RWPE1 (cell line): Measurements from ENCODE around the gene MAP6.

Experiments used
- CTCF ChIA-PET: fragments of 350-600 bp; sonication (Branson Sonifier 250); formaldehyde crosslinking; extraction: SDS; loops from one replicate; lab custom pipeline; 2021; lab: Yijun Ruan, JAX
- POLR2A ChIA-PET: fragments of 400-600 bp; formaldehyde crosslinking; extraction: SDS; loops from one replicate; lab custom pipeline; 2020; ENCODE audit warnings: antibody characterized with exemption; ENCODE audit not compliant: low non-redundant PET; lab: Yijun Ruan, JAX
- DNase-seq: peaks from one replicate; pipeline ENCODE4 v3.0.0; 2012; ENCODE audit warnings: low spot score
- H3K27ac ChIP-seq: fragments of 450-650 bp; 2 replicates; pipeline ENCODE4 v1.5.1; 2017
- CTCF ChIP-seq: fragments of 450-650 bp; conservative IDR thresholded peaks from 2 replicates; pipeline ENCODE4 v1.5.1; 2017; ENCODE audit warnings: low read depth, mild to moderate bottlenecking

Gene MAP6

DNA sequence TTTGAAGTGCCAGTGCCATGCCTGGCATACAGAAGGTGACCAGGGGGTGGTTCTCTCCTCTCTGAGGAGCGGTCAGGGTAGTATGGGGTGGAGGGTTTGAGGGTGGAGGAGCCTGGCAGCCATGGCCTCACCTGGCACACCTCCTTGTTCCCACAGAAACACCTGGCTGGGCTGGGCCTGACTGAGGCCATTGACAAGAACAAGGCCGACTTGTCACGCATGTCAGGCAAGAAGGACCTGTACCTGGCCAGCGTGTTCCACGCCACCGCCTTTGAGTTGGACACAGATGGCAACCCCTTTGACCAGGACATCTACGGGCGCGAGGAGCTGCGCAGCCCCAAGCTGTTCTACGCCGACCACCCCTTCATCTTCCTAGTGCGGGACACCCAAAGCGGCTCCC lies 97.2 kb downstream of the MAP6 start:
- ChIA-PET POLR2A (no interaction called here), CTCF (no interaction called here)
- no peak for DNase-seq
- no peak for TF ChIP-seq CTCF
- H3K27ac ChIP-seq = peak overlapping the region; percentile 60

- peak overlapping the region; percentile 60 for H3K27ac ChIP-seq
- POLR2A ChIA-PET = no interaction called here
- CTCF ChIA-PET = no interaction called here
- no peak for DNase-seq
- no peak for TF ChIP-seq CTCF
These were observed 98.2 kb downstream of the MAP6 start for GRCh38 chr11:75570559-75571139.

DNA sequence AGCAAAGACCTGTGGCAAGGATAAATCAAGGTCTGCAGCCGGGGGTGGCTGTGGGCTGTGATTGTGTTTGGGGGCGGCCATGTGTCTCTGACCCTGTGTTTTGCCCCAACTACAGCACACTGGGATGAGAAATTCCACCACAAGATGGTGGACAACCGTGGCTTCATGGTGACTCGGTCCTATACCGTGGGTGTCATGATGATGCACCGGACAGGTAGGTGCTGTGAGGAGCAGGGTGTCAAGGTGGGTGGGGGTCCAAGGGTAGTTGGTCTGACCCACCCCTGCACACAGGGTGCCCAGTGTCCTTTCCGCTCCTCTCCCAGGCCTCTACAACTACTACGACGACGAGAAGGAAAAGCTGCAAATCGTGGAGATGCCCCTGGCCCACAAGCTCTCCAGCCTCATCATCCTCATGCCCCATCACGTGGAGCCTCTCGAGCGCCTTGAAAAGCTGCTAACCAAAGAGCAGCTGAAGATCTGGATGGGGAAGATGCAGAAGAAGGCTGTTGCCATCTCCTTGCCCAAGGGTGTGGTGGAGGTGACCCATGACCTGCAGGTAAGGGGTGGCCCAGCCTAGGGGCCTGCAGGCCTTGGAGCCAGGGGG lies 100.1 kb downstream of the MAP6 start:
- CTCF ChIA-PET = interaction anchor here (0.6 kb wide), 1 partner anchor 208 kb away, joined by 3 read pairs; no protein-coding TSS in a partner anchor
- no peak for TF ChIP-seq CTCF
- POLR2A ChIA-PET = no interaction called here

DNA sequence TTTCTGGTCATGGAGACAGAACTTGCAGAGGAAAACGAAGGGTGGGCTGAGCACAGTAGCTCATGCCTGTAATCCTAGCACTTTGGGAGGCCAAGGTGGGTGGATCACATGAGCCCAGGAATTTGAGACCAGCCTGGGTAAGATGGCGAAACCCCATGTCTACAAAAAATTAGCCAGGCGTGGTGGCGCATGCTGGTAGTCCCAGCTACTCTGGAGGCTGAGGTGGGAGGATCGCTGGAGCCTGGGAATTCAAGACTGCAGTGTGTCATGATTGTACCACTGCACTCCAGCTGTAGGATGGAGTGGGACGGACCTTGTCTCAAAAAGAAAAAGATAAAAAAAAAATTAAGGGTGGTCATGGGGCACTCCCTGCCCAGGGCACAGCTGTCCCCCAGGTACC lies 100.9 kb downstream of the MAP6 start:
- no peak for TF ChIP-seq CTCF
- H3K27ac ChIP-seq = peak overlapping the region; percentile 43
- DNase-seq = no peak
- ChIA-PET POLR2A (no interaction called here), CTCF (interaction anchor here (0.6 kb wide), 1 partner anchor 207 kb away, joined by 3 read pairs; no protein-coding TSS in a partner anchor)

More for the DNA sequence above, 100.1 kb downstream of the MAP6 start:
- DNase-seq = no peak
- H3K27ac ChIP-seq = peak overlapping the region; percentile 43

- no peak for TF ChIP-seq CTCF
- H3K27ac ChIP-seq = no peak overlapping the region; the same call in 1 of the 2 replicates
- DNase-seq = no peak
- CTCF ChIA-PET = no interaction called here
- POLR2A ChIA-PET = no interaction called here
These were observed 102.0 kb downstream of the MAP6 start for GRCh38 chr11:75566763-75567279.

DNA sequence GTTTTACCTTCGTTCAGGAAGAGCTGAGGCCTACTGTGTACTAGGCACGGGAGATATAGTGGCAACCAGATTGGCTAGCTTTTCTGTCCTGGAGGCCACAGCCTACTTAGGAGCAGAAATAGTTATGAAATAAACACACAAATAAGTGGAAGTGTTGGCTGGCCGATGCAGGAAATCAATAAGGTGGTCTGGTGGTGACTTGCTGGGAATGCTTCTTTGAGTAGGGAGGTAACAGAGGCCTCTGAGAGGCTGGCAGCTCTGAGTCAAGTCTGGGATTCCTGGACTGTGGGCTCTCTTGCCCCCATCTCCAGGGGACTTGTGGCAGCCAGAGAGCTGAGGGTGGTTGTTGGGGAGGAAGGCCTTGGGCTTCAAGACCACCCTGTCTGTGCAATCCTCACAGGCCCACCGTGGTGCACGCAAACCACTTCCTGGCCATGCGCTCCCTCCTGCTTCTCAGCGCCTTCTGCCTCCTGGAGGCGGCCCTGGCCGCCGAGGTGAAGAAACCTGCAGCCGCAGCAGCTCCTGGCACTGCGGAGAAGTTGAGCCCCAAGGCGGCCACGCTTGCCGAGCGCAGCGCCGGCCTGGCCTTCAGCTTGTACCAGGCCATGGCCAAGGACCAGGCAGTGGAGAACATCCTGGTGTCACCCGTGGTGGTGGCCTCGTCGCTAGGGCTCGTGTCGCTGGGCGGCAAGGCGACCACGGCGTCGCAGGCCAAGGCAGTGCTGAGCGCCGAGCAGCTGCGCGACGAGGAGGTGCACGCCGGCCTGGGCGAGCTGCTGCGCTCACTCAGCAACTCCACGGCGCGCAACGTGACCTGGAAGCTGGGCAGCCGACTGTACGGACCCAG lies 102.7 kb downstream of the MAP6 start:
- no peak for TF ChIP-seq CTCF
- POLR2A ChIA-PET = interaction anchor here (0.6 kb wide), 1 partner anchor 9 kb away, joined by 3 read pairs; no protein-coding TSS in a partner anchor
- peak overlapping the region; percentile 97 for H3K27ac ChIP-seq
- DNase-seq = no peak
- CTCF ChIA-PET = no interaction called here
